Fibroblast of lung (primary cell): ENCODE measurements around the gene MRPS26. TPM values are rescaled to one million over a fixed set of nuclear protein-coding genes. Genes with fewer than 3 reads are reported as not detected.
"Not testable (repeated sequence)": the region's sequence is repeated elsewhere in the genome, so short reads cannot be mapped to it uniquely, and the experiment has no call there.

Source experiments
- DNase-seq, 2 donors: peaks; one replicate each; pipeline versions ENCODE4 v3.0.0 to v3.0.0-alpha.2; 2010; ENCODE audit warnings: low read depth in 2 of 2
- H2AFZ ChIP-seq: 2 replicates; pipeline ENCODE4 v1.5.1; 2012; ENCODE audit warnings: low read length, control low read depth, inconsistent platforms
- H3K27ac ChIP-seq: 2 replicates; pipeline ENCODE4 v1.5.1; 2011; ENCODE audit warnings: low read length, control low read depth; ENCODE audit not compliant: insufficient read depth
- H3K27me3 ChIP-seq: 2 replicates; pipeline ENCODE4 v1.5.1; 2011; ENCODE audit warnings: mild to moderate bottlenecking, low read length; ENCODE audit not compliant: control insufficient read depth, insufficient read depth
- H3K36me3 ChIP-seq: 2 replicates; pipeline ENCODE4 v1.5.1; 2011; ENCODE audit warnings: low read length; ENCODE audit not compliant: control insufficient read depth, insufficient read depth
- H3K4me1 ChIP-seq: 2 replicates; pipeline ENCODE4 v1.5.1; 2011; ENCODE audit warnings: low read length; ENCODE audit not compliant: control insufficient read depth, insufficient read depth; ENCODE audit errors: extremely low read depth
- H3K4me2 ChIP-seq: 2 replicates; pipeline ENCODE4 v1.5.1; 2011; ENCODE audit warnings: low read length, control low read depth; ENCODE audit not compliant: insufficient read depth; ENCODE audit errors: extremely low read depth
- H3K4me3 ChIP-seq, 4 experiments: fragments of 200-600 bp in 1 of 4; sonication (generic) in 1 of 4; replicated peaks in 1 of 4; 2 replicates each; pipeline ENCODE4 v1.5.1; 2011 to 2016; ENCODE audit warnings: low read length in 4 of 4, low read depth in 3 of 4, mild to moderate bottlenecking in 3 of 4, control low read depth in 2 of 4, inconsistent platforms in 1 of 4, mixed read lengths in 1 of 4; ENCODE audit not compliant: insufficient read depth in 1 of 4; ENCODE audit errors: control extremely low read depth in 1 of 4
- H3K79me2 ChIP-seq: 2 replicates; pipeline ENCODE4 v1.5.1; 2012; ENCODE audit warnings: mild to moderate bottlenecking, low read length, inconsistent platforms; ENCODE audit not compliant: control insufficient read depth, insufficient read depth
- H3K9ac ChIP-seq: 2 replicates; pipeline ENCODE4 v1.5.1; 2011; ENCODE audit warnings: mild to moderate bottlenecking, low read length, control low read depth; ENCODE audit not compliant: insufficient read depth
- H3K9me3 ChIP-seq: 2 replicates; pipeline ENCODE4 v1.5.1; 2012; ENCODE audit warnings: low read depth, low read length; ENCODE audit not compliant: control insufficient read depth, insufficient read depth
- H4K20me1 ChIP-seq: 2 replicates; pipeline ENCODE4 v1.5.1; 2011; ENCODE audit warnings: low read length; ENCODE audit not compliant: control insufficient read depth, insufficient read depth; ENCODE audit errors: extremely low read depth
- CTCF ChIP-seq, 2 donors: IDR thresholded peaks in 1 of 2; conservative IDR thresholded peaks in 1 of 2; 1 replicate in 1 of 2; 2 replicates in 1 of 2; pipeline ENCODE4 v1.5.1; 2011 to 2012; ENCODE audit warnings: low read length in 2 of 2, control low read depth in 1 of 2, inconsistent platforms in 1 of 2, low read depth in 1 of 2, mild to moderate bottlenecking in 1 of 2
- EZH2 ChIP-seq: IDR thresholded peaks from 2 replicates; pipeline ENCODE4 v1.5.1; 2012; ENCODE audit warnings: low read length, control low read depth, mild to moderate bottlenecking; ENCODE audit errors: missing control alignments
- polyA plus RNA-seq, 2 donors: library from polyadenylated mRNA; depleted of rRNA in 1 of 2; stranded (reverse) in 1 of 2; unstranded in 1 of 2; fragments of >200 nt; gene quantifications; 2 replicates each; pipeline ENCODE4 v1.2.1, GENCODE V29; 2011 to 2012; ENCODE audit warnings: missing spikeins in 1 of 2
- total RNA-seq: library from RNA; depleted of rRNA; stranded (reverse); fragments of >200 nt; gene quantifications from 2 replicates; pipeline ENCODE4 v1.2.1, GENCODE V29; 2014

Gene MRPS26
- total and polyA plus RNA-seq, 2 donors (not counting 1 experiment from before 2014, with no cell fraction given) = 16.1 to 37.0 TPM

DNA sequence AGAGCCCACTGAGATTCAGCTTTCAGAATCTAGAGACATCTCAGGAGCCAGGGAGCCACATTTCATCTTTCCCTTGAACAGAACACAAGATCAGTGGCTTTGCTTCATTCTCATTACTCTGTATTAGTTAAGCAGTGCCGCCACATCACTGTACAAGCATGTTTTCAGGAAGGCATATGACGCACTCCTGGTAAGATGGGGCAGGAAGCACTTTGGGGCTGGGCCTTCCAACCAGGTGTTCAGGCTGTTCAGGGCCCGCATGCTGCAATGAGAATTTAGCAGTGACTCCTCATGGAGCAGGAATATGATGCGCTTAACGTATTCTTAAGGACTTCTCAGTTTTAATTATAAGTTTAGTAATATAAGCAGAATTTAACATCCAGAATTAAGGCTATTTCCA is 32.1 kb upstream of the MRPS26 start:
- Histone ChIP-seq H3K27me3 (no peaks in the 10 kb centered on the region), H3K9me3 (no peaks in the 10 kb centered on the region), H3K36me3 (peaks cover 4% of the 10 kb centered on the region), H3K27ac (no peak overlapping the region), H3K4me1 (peaks cover 3% of the 10 kb centered on the region), H3K79me2 (no peaks in the 10 kb centered on the region), H3K9ac (no peak overlapping the region), H3K4me2 (no peak overlapping the region), H3K4me3 (no peak overlapping the region), H2AFZ (no peak overlapping the region), H4K20me1 (no peaks in the 10 kb centered on the region)
- TF ChIP-seq CTCF (conservative IDR thresholded peaks at IDR 0.05 in 1 of 2, IDR thresholded peaks at IDR 0.05 in 1 of 2; ENCODE audit: low read depth in 1 of 2, low read length in 2 of 2) (no peak), EZH2 (no peak)
- no peak for DNase-seq

DNA sequence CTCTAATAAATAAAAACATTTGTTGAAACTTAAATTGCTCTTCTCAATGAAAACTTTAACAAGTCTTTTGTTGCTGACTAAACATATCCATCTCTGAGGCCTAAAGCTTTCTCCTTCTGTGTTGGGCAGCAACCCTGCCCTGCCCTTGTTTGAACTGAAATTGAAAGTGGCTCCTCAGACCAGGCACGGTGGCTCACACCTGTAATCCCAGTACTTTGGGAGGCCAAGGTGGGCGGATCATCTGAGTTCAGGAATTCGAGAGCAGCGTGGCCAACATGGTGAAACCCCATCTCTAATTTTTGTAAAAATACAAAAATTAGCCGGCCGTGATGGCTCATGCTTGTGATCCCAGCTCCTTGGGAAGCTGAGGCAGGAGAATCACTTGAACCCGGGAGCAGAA is 31.7 kb upstream of the MRPS26 start:
- Histone ChIP-seq H3K4me3 (no peak overlapping the region), H3K36me3 (peaks cover 4% of the 10 kb centered on the region), H3K4me1 (peaks cover 3% of the 10 kb centered on the region), H4K20me1 (no peaks in the 10 kb centered on the region), H3K9ac (no peak overlapping the region), H3K27me3 (no peaks in the 10 kb centered on the region), H3K9me3 (no peaks in the 10 kb centered on the region), H3K79me2 (no peaks in the 10 kb centered on the region), H3K27ac (no peak overlapping the region), H2AFZ (no peak overlapping the region), H3K4me2 (no peak overlapping the region)
- DNase-seq = no peak
- TF ChIP-seq EZH2 = no peak
- no peak for TF ChIP-seq CTCF (conservative IDR thresholded peaks at IDR 0.05 in 1 of 2, IDR thresholded peaks at IDR 0.05 in 1 of 2; ENCODE audit: low read depth in 1 of 2, low read length in 2 of 2)

DNA sequence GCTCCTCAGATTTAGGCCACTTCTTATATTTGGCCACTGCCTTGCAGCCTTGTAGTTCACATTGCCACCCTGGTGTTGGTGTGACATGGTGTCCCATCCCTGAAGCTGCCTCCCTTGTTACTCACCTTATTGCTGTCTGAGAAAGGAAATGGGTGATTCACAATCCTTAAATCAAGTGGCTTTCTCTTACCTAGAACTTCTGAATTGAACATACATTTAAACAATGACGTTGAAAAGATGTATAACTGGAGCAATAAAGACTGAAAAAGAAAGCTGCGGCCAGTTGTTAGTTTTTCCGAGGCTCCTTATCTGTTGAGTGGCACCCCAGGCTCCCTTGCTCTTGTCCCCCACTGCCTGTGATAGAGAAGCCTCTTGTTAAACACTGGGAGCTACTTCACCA is 31.2 kb upstream of the MRPS26 start:
- H3K79me2 ChIP-seq = no peaks in the 10 kb centered on the region
- no peak overlapping the region for H3K4me3 ChIP-seq
- H3K9ac ChIP-seq = no peak overlapping the region
- peaks cover 4% of the 10 kb centered on the region for H3K36me3 ChIP-seq
- H3K9me3 ChIP-seq = no peaks in the 10 kb centered on the region
- no peaks in the 10 kb centered on the region for H3K27me3 ChIP-seq
- TF ChIP-seq EZH2 (no peak), CTCF (conservative IDR thresholded peaks at IDR 0.05 in 1 of 2, IDR thresholded peaks at IDR 0.05 in 1 of 2; ENCODE audit: low read depth in 1 of 2, low read length in 2 of 2) (no peak)
- no peaks in the 10 kb centered on the region for H4K20me1 ChIP-seq
- no peak overlapping the region for H3K27ac ChIP-seq
- H3K4me2 ChIP-seq = no peak overlapping the region
- DNase-seq = no peak
- H3K4me1 ChIP-seq = peaks cover 3% of the 10 kb centered on the region
- no peak overlapping the region for H2AFZ ChIP-seq

GRCh38 chr20:3015302-3015701 is 30.6 kb upstream of the MRPS26 start:
- DNase-seq, H3K27me3 ChIP-seq, H3K79me2 ChIP-seq, H3K4me3 ChIP-seq, H4K20me1 ChIP-seq, H3K9ac ChIP-seq, H3K4me2 ChIP-seq, H3K9me3 ChIP-seq, H3K27ac ChIP-seq, H2AFZ ChIP-seq, H3K36me3 ChIP-seq, H3K4me1 ChIP-seq: not testable (repeated sequence)
